GM19240 (cell line): Measurements from ENCODE around the gene ACOXL.
"Not testable (repeated sequence)": the region's sequence is repeated elsewhere in the genome, so short reads cannot be mapped to it uniquely, and the experiment has no call there.

Experiments
- DNase-seq: peaks from one replicate; pipeline ENCODE4 v3.0.0; 2011; ENCODE audit warnings: low spot score; ENCODE audit not compliant: insufficient read length

ACOXL gene

GRCh38 chr2:111032721-111033429, 300.5 kb downstream of the ACOXL start:
- no peak for DNase-seq

DNA sequence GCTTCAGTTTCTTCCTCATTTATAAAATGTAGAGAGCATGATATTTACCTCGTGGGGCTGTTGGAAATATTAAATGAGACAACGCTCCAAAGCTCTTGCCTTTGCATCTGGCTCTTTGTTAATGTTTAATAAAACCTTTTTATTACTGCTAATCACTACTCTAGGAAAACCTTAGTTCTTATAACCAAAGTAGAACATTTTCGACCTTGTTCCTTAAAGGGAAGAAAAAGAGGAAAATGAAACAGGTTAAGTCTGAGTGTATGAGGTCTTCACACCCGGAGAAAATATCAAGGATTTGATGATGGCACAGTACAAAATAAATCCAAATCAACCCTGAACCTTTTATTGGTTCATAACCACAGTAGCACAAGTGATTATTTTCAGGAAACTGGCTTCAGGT, 301.8 kb downstream of the ACOXL start:
- DNase-seq = no peak

- no peak for DNase-seq
Measured at GRCh38 chr2:111034606-111035005, 302.2 kb downstream of the ACOXL start.

DNA sequence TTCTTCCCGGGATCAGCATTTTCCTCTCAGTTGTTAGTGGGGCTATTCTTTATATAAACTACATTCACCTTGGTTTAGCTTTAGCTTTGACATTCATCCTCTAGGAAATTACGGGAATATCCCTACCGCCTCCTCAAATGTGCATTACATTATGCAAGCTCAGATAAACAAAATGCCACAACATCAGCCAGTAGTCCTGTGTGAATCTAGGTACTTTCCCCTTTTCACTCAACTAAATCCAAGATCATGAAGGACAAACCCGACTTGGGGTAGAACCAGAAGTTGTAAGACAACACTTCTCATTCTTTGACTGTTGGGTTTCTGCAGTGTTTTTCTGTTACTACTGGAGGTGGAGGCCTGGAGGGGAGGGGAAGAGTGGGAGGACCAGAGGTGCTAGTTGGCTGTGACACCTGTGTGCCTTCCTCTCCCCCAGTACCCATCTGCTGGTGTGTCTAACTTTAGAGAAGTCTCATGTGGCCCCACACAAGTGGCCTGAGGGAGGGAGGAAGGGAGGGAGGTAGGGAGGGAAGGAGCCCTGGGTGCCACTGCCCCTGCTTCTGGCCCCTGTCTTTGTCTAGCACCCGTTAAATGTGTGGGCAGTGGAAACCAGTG, 303.6 kb downstream of the ACOXL start:
- no peak for DNase-seq

DNA sequence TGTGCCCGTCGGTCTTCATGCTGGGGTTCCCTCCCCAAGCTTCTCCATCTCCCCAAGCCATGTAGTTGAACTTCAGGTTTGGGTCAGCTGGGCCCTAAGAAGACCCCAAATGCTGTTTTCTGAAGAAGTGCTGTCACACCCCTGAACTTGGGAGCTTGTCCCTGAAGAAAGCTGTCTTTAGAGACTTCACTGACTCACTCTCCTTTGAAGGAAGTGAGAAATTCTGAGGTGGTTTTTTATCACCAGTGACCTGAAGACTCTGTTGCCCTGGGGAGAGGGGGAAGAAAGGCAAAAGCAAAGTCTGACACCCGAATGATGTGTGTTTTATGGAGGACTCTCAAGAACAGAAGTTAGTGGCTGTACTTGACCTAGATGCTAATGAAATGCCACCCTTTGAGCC, 304.8 kb downstream of the ACOXL start:
- no peak for DNase-seq

DNA sequence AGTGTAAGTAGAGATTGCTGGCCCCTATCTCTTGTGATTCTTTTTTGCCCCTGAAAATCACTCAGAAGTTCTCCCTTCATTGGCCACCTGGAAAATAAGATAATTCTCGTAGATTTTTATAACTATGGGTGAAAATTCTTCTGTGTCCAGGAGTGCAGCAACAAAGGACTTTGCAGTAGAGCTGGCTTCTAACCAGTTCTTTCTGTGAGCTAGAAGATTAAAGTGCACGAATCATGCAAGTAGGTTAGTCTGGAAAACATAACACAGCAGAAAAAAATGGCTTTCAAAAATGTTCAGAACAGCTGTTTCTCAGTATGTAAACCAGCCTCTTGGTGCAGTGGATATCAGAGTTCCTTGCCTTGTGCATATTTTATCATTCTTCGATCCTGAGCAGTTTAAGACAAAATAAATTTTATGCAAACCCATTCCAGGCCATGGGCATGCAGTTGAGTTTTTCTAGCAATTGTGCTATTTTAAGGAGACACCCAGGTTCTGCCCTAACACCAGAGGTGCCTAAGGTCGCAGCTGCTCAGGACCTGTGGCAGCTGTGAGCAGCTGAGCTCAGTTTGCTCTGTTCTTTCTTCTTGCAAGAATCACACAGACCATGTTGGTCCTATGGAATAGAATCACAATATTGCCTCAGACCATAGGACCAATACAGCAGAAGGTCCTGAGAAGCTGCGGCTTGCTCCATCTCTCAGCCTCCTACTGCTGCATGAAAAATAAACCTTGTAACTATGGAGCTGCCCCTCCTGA, 307.4 kb downstream of the ACOXL start:
- DNase-seq = no peak

GRCh38 chr2:111041398-111042202, 309.2 kb downstream of the ACOXL start:
- DNase-seq = no peak

DNA sequence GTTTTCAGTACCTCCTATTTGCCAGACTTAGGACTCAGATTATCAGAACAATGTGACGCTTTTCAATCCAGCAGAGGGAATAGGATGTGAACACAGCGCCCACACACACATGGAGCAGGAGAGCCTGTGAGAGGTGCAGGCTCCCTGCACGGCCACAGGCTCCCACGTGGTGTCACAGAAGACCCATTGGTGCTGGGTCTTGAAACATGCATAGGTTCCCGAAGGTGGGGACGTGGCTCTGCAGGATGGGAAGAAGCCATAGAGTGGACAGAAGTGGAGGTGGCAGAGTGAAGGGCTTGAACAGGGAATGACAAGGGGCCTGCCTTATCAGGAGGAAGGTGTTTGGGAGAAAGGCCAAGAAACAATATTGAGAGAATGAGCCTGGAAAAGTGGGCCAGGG, 309.9 kb downstream of the ACOXL start:
- DNase-seq = no peak

GRCh38 chr2:111042772-111043771, 310.7 kb downstream of the ACOXL start:
- DNase-seq = no peak

GRCh38 chr2:111044066-111044465, 311.7 kb downstream of the ACOXL start:
- DNase-seq = no peak

- not testable (repeated sequence) for DNase-seq
Measured at GRCh38 chr2:111045236-111045635, 312.9 kb downstream of the ACOXL start.

GRCh38 chr2:111045771-111046444, 313.5 kb downstream of the ACOXL start:
- no peak for DNase-seq

- no peak for DNase-seq
Measured at GRCh38 chr2:111046670-111047069, 314.3 kb downstream of the ACOXL start.

DNA sequence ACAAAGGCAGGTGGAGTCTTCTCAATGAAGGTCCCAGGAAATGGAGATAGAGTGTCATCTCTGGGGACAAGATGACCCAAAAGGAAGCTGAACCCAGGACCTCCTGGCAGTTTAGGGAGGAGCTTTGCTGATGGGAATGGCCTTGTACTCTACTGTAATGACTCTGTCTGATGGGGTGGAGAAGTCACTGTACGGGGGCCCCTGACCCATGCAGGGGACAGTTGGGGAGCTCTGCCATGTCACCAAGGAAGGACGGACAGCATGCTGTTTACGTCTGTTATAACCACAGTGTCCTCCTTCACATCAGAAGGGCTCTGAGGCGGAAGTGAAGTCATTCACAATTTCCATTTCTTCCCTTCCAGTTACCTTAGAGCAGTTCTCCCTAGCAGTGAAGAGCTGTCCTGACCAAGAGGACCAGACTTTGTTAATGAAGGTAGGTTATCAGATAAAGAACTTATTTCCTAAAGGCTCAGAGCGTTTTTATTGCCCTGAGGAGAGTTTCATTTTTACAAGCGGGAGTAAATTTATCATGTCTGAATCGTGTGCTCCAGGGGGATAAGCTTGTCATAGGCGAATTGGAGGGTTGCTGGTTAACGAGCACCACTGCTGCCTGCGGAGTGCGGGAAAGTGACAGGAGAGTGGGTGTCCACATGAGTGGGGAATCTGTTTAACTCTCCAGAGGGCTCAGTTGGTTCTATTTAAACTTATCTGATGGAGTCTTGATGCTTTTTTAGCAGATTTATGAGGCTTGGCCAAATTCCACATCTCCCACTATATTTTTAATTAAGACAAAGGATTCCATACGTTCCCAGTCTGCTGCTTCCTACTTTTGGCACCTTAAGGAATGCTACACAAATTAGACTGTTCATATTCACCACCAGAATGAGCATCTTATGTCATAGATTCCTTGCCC, 316.7 kb downstream of the ACOXL start:
- DNase-seq = no peak

DNA sequence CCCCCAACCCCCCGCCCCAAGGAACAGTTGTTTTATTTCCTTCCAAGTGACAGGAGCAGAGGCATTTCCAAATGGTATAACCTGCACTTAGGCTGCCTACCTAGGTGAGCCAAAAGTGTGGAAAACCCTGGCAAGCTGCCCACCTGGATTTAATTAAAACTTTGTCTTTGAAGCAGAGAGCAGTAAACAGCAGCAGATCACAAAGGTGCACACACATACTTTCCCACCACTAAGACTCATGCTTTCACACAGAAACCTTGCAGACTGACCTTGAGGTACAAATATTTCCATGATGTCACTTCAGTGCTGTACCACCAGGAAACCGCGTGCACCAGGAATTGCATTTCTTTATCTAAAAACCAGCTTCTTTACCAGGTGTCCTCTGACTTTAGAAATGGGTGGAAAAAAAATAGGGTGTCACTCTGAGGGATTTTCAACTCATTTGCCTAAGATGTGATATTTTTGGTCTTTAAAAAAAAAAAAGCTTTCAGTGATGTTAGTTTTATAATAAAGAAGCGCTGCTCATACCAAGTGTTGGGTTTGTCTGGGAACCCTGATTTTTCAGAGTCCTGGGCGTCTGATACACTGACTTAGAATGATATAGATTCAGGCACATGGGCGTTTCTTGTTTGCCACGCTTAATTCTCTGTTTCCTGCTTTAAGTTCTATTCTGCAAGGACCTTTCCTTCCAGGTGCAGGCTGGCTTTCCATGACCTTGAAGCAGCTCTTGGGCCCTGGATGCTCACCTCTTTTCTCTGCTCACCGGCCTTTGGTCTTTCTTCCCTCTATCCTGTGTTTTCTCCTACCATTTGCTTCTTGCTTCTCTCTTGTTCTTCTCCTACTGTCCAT, 317.6 kb downstream of the ACOXL start:
- DNase-seq = no peak

DNA sequence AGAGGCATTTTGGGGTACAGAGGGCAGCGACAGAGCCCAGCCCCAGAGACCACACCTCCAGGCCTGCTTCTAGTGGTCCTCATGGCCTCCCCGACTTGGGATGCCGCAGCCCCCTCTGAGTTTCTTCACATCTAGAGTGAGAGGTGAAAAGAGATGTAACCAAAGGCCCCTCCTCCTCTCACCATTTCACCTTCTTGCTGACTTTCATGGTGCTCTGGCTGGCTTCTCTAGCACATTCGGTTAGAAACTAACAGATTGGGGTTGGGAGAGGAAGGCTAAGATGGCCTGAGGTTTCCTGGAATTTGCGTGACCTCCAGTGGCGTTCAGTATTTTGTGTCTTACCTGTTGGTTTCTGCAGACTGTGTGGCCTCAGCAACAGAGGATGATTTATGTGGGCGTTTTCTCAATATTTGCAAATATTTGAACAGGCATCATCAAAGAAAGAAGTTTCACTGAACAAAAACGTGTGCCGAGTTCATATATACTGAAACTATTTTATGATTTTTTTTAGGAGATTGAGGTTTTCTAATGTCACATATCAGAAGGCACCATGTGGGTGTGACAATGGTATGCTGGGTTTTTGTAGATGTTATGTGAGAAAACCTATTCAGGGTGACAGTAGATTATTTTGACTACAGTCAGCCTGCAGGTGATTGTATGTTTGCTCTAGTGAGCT, 318.5 kb downstream of the ACOXL start:
- DNase-seq = no peak

DNA sequence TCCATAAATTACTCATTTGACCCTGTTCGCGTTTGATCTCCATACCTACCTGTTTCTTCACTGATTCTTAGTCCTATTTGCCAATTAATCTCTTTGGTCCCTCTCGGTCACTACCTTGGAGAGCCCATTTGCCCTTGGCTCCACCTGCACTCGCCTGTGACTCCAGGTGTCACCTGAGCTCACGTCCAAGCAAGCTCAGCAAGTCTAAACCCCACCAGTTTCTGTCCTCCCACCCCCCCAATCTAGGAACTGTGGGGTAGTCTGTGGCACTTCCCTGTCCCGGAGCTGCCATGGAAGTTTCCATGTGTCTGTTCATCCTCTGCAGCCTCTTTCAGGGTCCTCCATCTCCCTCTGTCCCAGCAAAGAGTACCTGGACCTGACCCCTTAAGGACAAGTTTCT, 320.2 kb downstream of the ACOXL start:
- DNase-seq = no peak
